ENCODE results near the gene CAMK1D. TPM values are rescaled to one million over a fixed set of nuclear protein-coding genes. Genes with fewer than 3 reads are reported as not detected.

Gene CAMK1D
- total and polyA plus RNA-seq, 8 donors = 1.4 to 26.9 (median 3.9) TPM

DNA sequence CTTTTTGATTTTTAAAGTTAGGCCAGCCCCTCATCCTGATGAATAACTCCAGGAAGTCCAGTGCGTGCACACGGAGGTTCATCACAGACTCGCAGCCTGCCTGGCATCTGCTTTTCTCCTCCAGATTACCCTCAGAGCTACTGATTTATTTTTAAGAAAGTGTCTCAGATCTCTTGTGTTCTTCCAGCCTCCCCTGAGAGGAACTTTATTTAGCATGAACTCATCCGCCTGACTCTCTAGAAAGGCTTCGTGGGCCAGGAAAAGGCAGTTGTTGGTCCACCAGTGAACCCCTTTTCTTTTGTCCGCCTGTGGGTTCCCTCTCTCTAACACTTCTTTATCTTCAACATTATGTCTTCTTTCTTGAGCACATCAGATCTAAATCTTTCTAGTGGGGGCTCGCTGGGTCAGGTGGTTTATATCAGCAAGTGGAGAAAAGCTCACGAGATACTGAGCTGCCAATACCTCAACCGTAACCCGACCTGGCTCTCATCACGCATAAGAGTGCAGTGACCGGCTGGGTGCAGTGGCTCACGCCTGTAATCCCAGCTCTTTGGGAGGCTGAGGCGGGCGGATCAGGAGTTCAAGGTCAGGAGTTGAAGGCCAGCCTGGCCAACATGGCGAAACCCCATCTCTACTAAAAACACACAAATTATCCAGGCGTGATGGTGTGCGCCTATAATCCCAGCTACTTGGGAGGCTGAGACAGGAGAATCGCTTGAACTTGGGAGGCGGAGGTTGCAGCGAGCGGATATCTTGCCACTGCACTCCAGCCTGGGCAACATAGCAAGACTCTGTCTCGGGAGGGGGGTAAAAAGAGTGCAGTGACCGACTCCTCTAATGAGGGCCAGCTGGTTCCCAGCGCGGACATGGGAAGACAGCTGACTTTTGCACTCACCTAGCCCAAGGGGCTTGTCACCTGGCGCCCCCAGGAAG is 489.9 kb downstream of the CAMK1D start:
- 82 to 86% (median 85%) methylated on average over 26 to 27 of the region's 27 CpGs for WGBS, 5 donors
- H3K27me3 ChIP-seq = no peaks in the 10 kb centered on the region
- intact Hi-C loops (cut with DNase I; ENCODE audit: low total_unique reads) = no loop called here
- no peaks in the 10 kb centered on the region for H3K9me3 ChIP-seq
- no peak overlapping the region for H3K4me3 ChIP-seq
- no peaks in the 10 kb centered on the region for H3K36me3 ChIP-seq
- TF ChIP-seq POLR2AphosphoS5 (IDR thresholded peaks at IDR 0.05) (no peak), EP300 (IDR thresholded peaks at IDR 0.05) (no peak), POLR2A (IDR thresholded peaks at IDR 0.05) (no peak)
- TF ChIP-seq, protein P1, sequence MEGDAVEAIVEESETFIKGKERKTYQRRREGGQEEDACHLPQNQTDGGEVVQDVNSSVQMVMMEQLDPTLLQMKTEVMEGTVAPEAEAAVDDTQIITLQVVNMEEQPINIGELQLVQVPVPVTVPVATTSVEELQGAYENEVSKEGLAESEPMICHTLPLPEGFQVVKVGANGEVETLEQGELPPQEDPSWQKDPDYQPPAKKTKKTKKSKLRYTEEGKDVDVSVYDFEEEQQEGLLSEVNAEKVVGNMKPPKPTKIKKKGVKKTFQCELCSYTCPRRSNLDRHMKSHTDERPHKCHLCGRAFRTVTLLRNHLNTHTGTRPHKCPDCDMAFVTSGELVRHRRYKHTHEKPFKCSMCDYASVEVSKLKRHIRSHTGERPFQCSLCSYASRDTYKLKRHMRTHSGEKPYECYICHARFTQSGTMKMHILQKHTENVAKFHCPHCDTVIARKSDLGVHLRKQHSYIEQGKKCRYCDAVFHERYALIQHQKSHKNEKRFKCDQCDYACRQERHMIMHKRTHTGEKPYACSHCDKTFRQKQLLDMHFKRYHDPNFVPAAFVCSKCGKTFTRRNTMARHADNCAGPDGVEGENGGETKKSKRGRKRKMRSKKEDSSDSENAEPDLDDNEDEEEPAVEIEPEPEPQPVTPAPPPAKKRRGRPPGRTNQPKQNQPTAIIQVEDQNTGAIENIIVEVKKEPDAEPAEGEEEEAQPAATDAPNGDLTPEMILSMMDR (IDR thresholded peaks at IDR 0.05) = no peak
- no peak for DNase-seq
- H3K27ac ChIP-seq = peak overlapping the region in 1 of 5 donors; percentile 42
- peaks cover 0 to 11% (median 4%) of the 10 kb centered on the region in 4 donors for H3K4me1 ChIP-seq

DNA sequence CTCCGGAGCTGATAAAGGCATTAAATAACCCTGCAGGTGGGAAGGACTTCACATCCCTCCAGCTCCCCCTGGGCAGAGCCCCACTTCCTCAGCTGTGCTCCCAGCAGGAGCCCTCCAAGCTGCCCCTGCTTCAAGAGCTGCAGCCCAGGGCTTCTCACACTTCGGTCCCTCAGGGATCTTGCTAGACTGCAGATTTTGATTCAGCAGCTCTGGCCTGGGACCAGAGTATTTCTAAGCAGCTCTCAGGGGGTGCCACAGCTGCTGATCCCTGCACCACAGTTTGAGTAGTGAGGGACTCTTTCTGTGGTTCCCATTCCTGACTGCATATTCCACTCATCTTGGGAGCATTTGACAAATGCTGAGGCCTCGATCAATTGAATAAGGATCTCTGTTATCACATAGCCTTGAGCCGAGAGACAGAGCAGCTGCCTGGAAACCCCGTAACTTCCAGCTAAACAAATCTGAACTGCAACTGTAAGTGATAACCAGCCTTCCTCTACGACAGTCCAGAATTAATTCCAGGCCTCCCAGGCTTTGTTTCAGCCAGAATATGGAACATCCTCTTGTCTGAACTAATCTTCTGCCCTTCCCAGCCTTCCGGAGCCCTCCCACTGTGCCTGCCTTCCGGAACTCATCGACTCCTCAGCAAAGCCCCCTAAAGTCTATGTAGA is 490.7 kb downstream of the CAMK1D start:
- intact Hi-C loops (cut with DNase I; ENCODE audit: low total_unique reads) = no loop called here
- Histone ChIP-seq H3K36me3 (no peaks in the 10 kb centered on the region), H3K27me3 (no peaks in the 10 kb centered on the region), H3K4me3 (no peak overlapping the region), H3K27ac (peak overlapping the region in 1 of 5 donors; percentile 42), H3K9me3 (no peaks in the 10 kb centered on the region), H3K4me1 (peaks cover 5 to 20% (median 11%) of the 10 kb centered on the region in 4 donors)
- 55 to 60% (median 57%) methylated on average over 8 to 9 of the region's 9 CpGs for WGBS, 5 donors
- peak in 1 of 2 donors; percentile 67 for DNase-seq
- TF ChIP-seq EP300 (IDR thresholded peaks at IDR 0.05) (no peak), POLR2A (IDR thresholded peaks at IDR 0.05) (no peak), POLR2AphosphoS5 (IDR thresholded peaks at IDR 0.05) (no peak)
- TF ChIP-seq, protein P1 (IDR thresholded peaks at IDR 0.05) = no peak

DNA sequence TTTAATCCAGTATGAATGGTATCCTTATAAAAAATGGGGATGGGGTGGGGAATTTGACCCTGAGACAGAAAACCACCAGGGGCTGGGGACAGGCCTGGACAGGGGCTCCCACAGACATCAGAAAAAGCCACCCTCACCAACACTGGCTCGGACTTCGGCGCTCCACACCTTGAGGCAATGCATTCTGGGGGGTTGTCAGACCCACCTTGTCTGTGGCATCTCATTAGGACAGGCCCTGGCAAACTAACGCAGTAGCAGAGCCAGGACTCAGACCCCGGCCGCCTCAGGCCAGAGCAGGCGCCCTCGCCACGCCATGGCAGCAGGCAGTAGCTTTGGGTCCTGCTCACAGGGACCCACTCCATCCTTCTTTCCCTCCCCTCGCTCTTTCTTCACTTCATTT is 492.1 kb downstream of the CAMK1D start:
- Histone ChIP-seq H3K27ac (no peak overlapping the region), H3K36me3 (no peaks in the 10 kb centered on the region), H3K4me3 (no peak overlapping the region), H3K27me3 (no peaks in the 10 kb centered on the region), H3K9me3 (no peaks in the 10 kb centered on the region), H3K4me1 (peaks cover 6 to 21% (median 11%) of the 10 kb centered on the region in 4 donors)
- intact Hi-C loops (cut with DNase I; ENCODE audit: low total_unique reads) = no loop called here
- DNase-seq = no peak
- 90 to 97% (median 93%) methylated on average over 10 of the region's 10 CpGs for WGBS, 5 donors
- TF ChIP-seq POLR2AphosphoS5 (IDR thresholded peaks at IDR 0.05) (no peak), POLR2A (IDR thresholded peaks at IDR 0.05) (no peak), EP300 (IDR thresholded peaks at IDR 0.05) (no peak)
- TF ChIP-seq, protein P1 (IDR thresholded peaks at IDR 0.05) = no peak

DNA sequence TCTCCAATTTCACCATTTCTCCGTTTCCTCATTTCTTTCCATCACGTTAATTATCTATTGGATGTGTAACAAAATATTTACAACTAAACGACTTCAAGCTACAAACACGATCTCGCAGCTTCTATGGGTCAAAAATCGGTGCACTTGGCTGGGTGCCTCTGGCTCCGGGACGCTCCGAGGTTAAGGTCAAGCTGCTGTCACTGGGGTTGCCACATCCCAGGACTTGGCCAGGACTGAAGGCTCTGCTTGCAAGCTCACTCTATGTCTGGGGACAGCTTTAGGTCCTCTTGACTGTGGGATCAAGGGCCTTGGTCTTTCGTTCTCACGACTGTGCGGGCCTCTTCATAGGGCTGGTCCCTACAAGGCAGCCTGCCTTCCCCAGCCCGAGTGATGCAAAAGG is 492.5 kb downstream of the CAMK1D start:
- peaks cover 6 to 21% (median 11%) of the 10 kb centered on the region in 4 donors for H3K4me1 ChIP-seq
- no peak overlapping the region for H3K27ac ChIP-seq
- no peak overlapping the region for H3K4me3 ChIP-seq
- intact Hi-C loops (cut with DNase I; ENCODE audit: low total_unique reads) = no loop called here
- WGBS, 5 donors = 79 to 83% (median 83%) methylated on average over 13 of the region's 13 CpGs
- DNase-seq = no peak
- no peaks in the 10 kb centered on the region for H3K36me3 ChIP-seq
- H3K9me3 ChIP-seq = no peaks in the 10 kb centered on the region
- no peaks in the 10 kb centered on the region for H3K27me3 ChIP-seq
- TF ChIP-seq POLR2AphosphoS5 (IDR thresholded peaks at IDR 0.05) (no peak), EP300 (IDR thresholded peaks at IDR 0.05) (no peak), POLR2A (IDR thresholded peaks at IDR 0.05) (no peak)
- TF ChIP-seq, protein P1 (IDR thresholded peaks at IDR 0.05) = no peak

Data from stomach (tissue), 9 donors.